GM12878 (cell line): ENCODE results near the gene RCAN2.

Source experiments
- ASH2L ChIP-seq: fragments of 300-600, 200-600 bp; sonication (generic); IDR thresholded peaks from 2 replicates; pipeline ENCODE4 v1.6.1; 2017; ENCODE audit warnings: low read depth, mild to moderate bottlenecking, borderline replicate concordance
- CEBPB ChIP-seq, 2 experiments: fragments of 150-350 bp in 1 of 2; IDR thresholded peaks; 2 replicates each; pipeline ENCODE4 v1.6.1; 2012 to 2014; ENCODE audit warnings: low read depth in 2 of 2, low read length in 2 of 2, borderline replicate concordance in 1 of 2, inconsistent platforms in 1 of 2
- EZH2 ChIP-seq: IDR thresholded peaks from 2 replicates; pipeline ENCODE4 v1.6.1; 2012; ENCODE audit warnings: low read depth, mild to moderate bottlenecking, control low read depth, inconsistent platforms, low read length, borderline replicate concordance; ENCODE audit not compliant: control insufficient read depth
- POLR2AphosphoS2 ChIP-seq: IDR thresholded peaks from 2 replicates; pipeline ENCODE4 v1.6.1; 2011; ENCODE audit warnings: low read depth, mild to moderate bottlenecking, low read length, improper control_type of control experiment, moderate library complexity

DNA sequence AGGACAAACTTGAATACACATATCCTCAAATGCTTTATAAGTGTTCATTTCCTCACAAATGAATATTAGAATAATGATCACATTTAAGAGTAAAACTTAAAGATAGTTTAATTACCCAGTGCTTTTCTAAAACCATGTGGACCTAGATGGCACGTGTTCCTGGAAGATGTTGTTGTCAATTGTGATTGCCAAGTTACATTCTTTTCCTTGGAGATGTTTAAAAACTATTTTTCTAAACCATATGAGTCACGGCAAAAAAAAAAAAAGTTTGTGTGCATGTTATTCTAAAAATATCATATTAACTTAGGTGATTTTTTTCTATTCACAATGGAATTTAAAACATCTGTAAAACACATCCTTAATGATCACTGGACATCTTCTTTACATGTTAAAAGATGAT is 51.1 kb downstream of the RCAN2 start:
- TF ChIP-seq ASH2L (no peak), POLR2AphosphoS2 (no peak), EZH2 (no peak), CEBPB (IDR thresholded peaks at IDR 0.05; ENCODE audit: borderline replicate concordance in 1 of 2, low read depth in 2 of 2, low read length in 2 of 2) (no peak)
